Fibroblast of the aortic adventitia (primary cell): ENCODE results near the gene FAF1. TPM values are rescaled to one million over a fixed set of nuclear protein-coding genes. Genes with fewer than 3 reads are reported as not detected.

Experiments
- DNase-seq: peaks from one replicate; pipeline ENCODE4 v3.0.0-alpha.2; 2010; ENCODE audit warnings: low read depth
- H3K4me3 ChIP-seq: 2 replicates; pipeline ENCODE4 v1.5.1; 2011; ENCODE audit warnings: low read depth, mild to moderate bottlenecking, control low read depth, low read length, moderate library complexity
- CTCF ChIP-seq: IDR thresholded peaks from 2 replicates; pipeline ENCODE4 v1.5.1; 2011; ENCODE audit warnings: mild to moderate bottlenecking, low read length, control low read depth, inconsistent platforms; ENCODE audit not compliant: insufficient read depth
- total RNA-seq: library from RNA; depleted of rRNA; stranded (reverse); fragments of >200 nt; gene quantifications from 2 replicates; pipeline ENCODE4 v1.2.3, GENCODE V29; 2012; ENCODE audit warnings: low replicate concordance

Gene FAF1
- total RNA-seq, 1 donor, result 93.8 TPM

- H3K4me3 ChIP-seq, result no peak overlapping the region
- no peak for TF ChIP-seq CTCF
- DNase-seq, result no peak
Observed at GRCh38 chr1:50610563-50610962, 349.5 kb downstream of the FAF1 start.

GRCh38 chr1:50609508-50609907 lies 350.6 kb downstream of the FAF1 start:
- no peak overlapping the region for H3K4me3 ChIP-seq

GRCh38 chr1:50605186-50605875 lies 354.7 kb downstream of the FAF1 start:
- DNase-seq, result peak; percentile 59
- no peak overlapping the region for H3K4me3 ChIP-seq
- TF ChIP-seq CTCF, result peak; percentile 61

More at GRCh38 chr1:50609508-50609907, 350.6 kb downstream of the FAF1 start:
- no peak for DNase-seq
- TF ChIP-seq CTCF, result no peak

- no peak overlapping the region for H3K4me3 ChIP-seq
- DNase-seq, result no peak
- no peak for TF ChIP-seq CTCF
Observed at GRCh38 chr1:50604580-50604979, 355.5 kb downstream of the FAF1 start.

GRCh38 chr1:50603274-50604271 lies 356.5 kb downstream of the FAF1 start:
- peak; percentile 55 for DNase-seq
- H3K4me3 ChIP-seq, result no peak overlapping the region
- no peak for TF ChIP-seq CTCF

GRCh38 chr1:50599546-50599945 lies 360.5 kb downstream of the FAF1 start:
- no peak for TF ChIP-seq CTCF
- no peak overlapping the region for H3K4me3 ChIP-seq
- no peak for DNase-seq
